K562 (cell line): ENCODE data around the gene ELMO3. TPM values are rescaled to one million over a fixed set of nuclear protein-coding genes. Genes with fewer than 3 reads are reported as not detected.

Experiments used
- BMI1 ChIP-seq: fragments of 150-350 bp; IDR thresholded peaks from 2 replicates; pipeline ENCODE4 v1.6.1; 2014; ENCODE audit warnings: low read length
- EP400 ChIP-seq: fragments of 450-650 bp; IDR thresholded peaks from 2 replicates; pipeline ENCODE4 v1.6.1; 2017; ENCODE audit warnings: antibody characterized with exemption, mild to moderate bottlenecking, moderate library complexity
- LARP7 ChIP-seq: fragments of 450-650 bp; IDR thresholded peaks from 2 replicates; pipeline ENCODE4 v1.6.1; 2016
- MTA1 ChIP-seq: fragments of 450-650 bp; IDR thresholded peaks from 2 replicates; pipeline ENCODE4 v1.6.1; 2017; ENCODE audit warnings: borderline replicate concordance
- POLR2H ChIP-seq: IDR thresholded peaks from 2 replicates; pipeline ENCODE4 v1.6.1; 2016; ENCODE audit warnings: missing genetic modification characterization, low read depth, mild to moderate bottlenecking, control low read depth, missing compliant biosample characterization, moderate library complexity
- SAP30 ChIP-seq: fragments of 200-600 bp; sonication (generic); IDR thresholded peaks from 2 replicates; pipeline ENCODE4 v1.6.1; 2012; ENCODE audit warnings: borderline replicate concordance, low read depth, mild to moderate bottlenecking, moderate library complexity, low read length, control low read depth, inconsistent platforms; ENCODE audit not compliant: insufficient read depth, poor library complexity, severe bottlenecking
- SMARCA5 ChIP-seq: fragments of 450-650 bp; IDR thresholded peaks from 2 replicates; pipeline ENCODE4 v1.6.1; 2016
- TAL1 ChIP-seq: fragments of 450-650 bp; IDR thresholded peaks from 2 replicates; pipeline ENCODE4 v1.6.1; 2016; ENCODE audit warnings: mild to moderate bottlenecking
- ZBTB1 ChIP-seq: sonication (generic); formaldehyde crosslinking; IDR thresholded peaks from 2 replicates; pipeline ENCODE4 v1.8.1; 2023; ENCODE audit warnings: missing genetic modification reagents, low read depth, mild to moderate bottlenecking, borderline replicate concordance
- ZNF12 ChIP-seq: sonication (generic); formaldehyde crosslinking; IDR thresholded peaks from 2 replicates; pipeline ENCODE4 v1.4.0; 2020; ENCODE audit warnings: mild to moderate bottlenecking, missing genetic modification reagents
- ZNF445 ChIP-seq: fragments of 250-450 bp; sonication (Bioruptor Pico); IDR thresholded peaks from 2 replicates; pipeline ENCODE4 v1.4.0; 2020; ENCODE audit warnings: low read depth, mild to moderate bottlenecking, moderate library complexity
- ZNF668 ChIP-seq: fragments of 250-450 bp; sonication (Bioruptor Pico); IDR thresholded peaks from 2 replicates; pipeline ENCODE4 v1.8.0; 2022; ENCODE audit warnings: mild to moderate bottlenecking, inconsistent platforms
- ZNF695 ChIP-seq: fragments of 450-650 bp; formaldehyde crosslinking; IDR thresholded peaks from 2 replicates; pipeline ENCODE4 v1.4.0; 2020; ENCODE audit warnings: mild to moderate bottlenecking, moderate library complexity
- ZNF699 ChIP-seq: fragments of 250-450 bp; sonication (Bioruptor Pico); IDR thresholded peaks from 2 replicates; pipeline ENCODE4 v1.8.0; 2021; ENCODE audit warnings: mild to moderate bottlenecking, moderate library complexity; ENCODE audit not compliant: insufficient replicate concordance
- polyA plus RNA-seq, 8 experiments: library from polyadenylated mRNA; depleted of rRNA in 4 of 8; stranded (reverse) in 5 of 8; unstranded in 3 of 8; fragments of >200 nt; fragmentation: Nextera tagmentation in 2 of 8; fragmentation: Illumina TruSeq in 1 of 8; extraction: Ambion mirVana in 2 of 8; extraction: Trizol in 1 of 8; gene quantifications; 2 replicates each; pipeline versions ENCODE4 v1.2.1 to v1.2.3, GENCODE V29; 2011 to 2014; ENCODE audit warnings: inconsistent platforms in 1 of 8, missing spikeins in 1 of 8
- total RNA-seq, 7 experiments: library from RNA; depleted of rRNA in 6 of 7; stranded (reverse); fragments of >200 nt in 6 of 7; fragmentation: Illumina TruSeq in 2 of 7; extraction: Trizol in 2 of 7; gene quantifications; 2 replicates each; pipeline versions ENCODE4 v1.2.1 to v1.2.3, GENCODE V29; 2011 to 2021; ENCODE audit warnings: low replicate concordance in 1 of 7
- TF ChIP-seq, protein P1 (sequence below), 2 experiments: fragments of 450-650 bp; formaldehyde crosslinking in 1 of 2; IDR thresholded peaks; 2 replicates each; pipeline versions ENCODE4 v1.4.0 to v1.6.1; 2014 to 2020; ENCODE audit warnings: mild to moderate bottlenecking in 2 of 2, borderline replicate concordance in 1 of 2, low read depth in 1 of 2
- TF ChIP-seq, protein P2 (sequence below): sonication (generic); formaldehyde crosslinking; IDR thresholded peaks from 2 replicates; pipeline ENCODE4 v1.8.0; 2022; ENCODE audit warnings: missing genetic modification reagents, mild to moderate bottlenecking, borderline replicate concordance
- TF ChIP-seq, protein P3 (sequence below): sonication (generic); formaldehyde crosslinking; IDR thresholded peaks from 2 replicates; pipeline ENCODE4 v1.5.0; 2020; ENCODE audit warnings: missing genetic modification reagents

Gene ELMO3
- total and polyA plus RNA-seq, 9 of the 15 experiments (the other 6 are each of a cell fraction or from before 2014, with no cell fraction given), result 0.04 to 5.1 (median 1.5) TPM

DNA sequence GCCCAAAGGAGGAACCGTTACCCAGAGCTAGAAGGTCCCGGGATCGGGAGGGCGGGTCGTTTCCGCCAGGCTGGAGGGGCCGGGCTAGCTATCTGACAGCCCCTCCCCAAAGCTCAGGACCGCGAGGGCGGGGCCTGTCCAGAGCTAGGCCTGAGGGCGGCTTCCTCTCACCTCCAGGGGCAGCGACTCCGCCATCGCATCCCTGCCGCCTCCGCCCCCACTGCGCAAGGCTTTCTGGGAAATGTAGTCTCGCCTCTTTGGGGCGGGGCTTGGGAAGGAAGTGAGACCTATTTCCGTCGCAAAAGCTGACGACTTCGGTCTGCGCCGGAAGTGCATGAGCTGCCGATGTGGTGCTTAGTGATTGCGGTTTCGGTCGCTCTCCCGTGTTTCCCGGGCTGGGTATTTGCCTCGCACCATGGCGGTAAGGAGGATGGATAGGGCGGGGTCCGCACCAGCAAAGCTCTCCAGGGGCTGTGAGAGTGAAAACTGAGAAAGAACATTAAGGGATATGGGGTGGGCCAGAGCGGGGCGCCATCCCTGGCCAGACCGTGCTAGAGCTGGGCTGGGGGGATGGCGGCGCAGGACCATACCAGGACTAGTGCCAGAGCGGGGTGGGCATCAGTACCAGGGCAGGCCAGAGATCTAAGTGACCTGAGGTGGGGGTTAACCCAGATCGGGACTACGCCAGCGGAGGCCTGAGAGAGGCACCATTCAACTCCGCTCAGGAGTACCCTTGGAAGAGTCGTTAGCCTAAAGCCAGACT is 28.1 kb downstream of the ELMO3 start, which contains the start of gene TMEM208 (continued):
- TF ChIP-seq, protein P1, sequence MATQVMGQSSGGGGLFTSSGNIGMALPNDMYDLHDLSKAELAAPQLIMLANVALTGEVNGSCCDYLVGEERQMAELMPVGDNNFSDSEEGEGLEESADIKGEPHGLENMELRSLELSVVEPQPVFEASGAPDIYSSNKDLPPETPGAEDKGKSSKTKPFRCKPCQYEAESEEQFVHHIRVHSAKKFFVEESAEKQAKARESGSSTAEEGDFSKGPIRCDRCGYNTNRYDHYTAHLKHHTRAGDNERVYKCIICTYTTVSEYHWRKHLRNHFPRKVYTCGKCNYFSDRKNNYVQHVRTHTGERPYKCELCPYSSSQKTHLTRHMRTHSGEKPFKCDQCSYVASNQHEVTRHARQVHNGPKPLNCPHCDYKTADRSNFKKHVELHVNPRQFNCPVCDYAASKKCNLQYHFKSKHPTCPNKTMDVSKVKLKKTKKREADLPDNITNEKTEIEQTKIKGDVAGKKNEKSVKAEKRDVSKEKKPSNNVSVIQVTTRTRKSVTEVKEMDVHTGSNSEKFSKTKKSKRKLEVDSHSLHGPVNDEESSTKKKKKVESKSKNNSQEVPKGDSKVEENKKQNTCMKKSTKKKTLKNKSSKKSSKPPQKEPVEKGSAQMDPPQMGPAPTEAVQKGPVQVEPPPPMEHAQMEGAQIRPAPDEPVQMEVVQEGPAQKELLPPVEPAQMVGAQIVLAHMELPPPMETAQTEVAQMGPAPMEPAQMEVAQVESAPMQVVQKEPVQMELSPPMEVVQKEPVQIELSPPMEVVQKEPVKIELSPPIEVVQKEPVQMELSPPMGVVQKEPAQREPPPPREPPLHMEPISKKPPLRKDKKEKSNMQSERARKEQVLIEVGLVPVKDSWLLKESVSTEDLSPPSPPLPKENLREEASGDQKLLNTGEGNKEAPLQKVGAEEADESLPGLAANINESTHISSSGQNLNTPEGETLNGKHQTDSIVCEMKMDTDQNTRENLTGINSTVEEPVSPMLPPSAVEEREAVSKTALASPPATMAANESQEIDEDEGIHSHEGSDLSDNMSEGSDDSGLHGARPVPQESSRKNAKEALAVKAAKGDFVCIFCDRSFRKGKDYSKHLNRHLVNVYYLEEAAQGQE (IDR thresholded peaks at IDR 0.05; ENCODE audit: borderline replicate concordance), result no peak; the same call in 1 of the 2 replicates
- TF ChIP-seq, protein P1 (CRISPR knock-in tag; IDR thresholded peaks at IDR 0.05; ENCODE audit: low read depth), result no peak; the same call in 1 of the 2 replicates
- TF ChIP-seq ZNF695 (CRISPR knock-in tag) (no peak), ZBTB1 (CRISPR knock-in tag) (no peak), LARP7 (no peak), SMARCA5 (no peak), ZNF445 (CRISPR knock-in tag) (no peak), MTA1 (peak; percentile 100), EP400 (peak; percentile 97), ZNF12 (no peak), ZNF668 (CRISPR knock-in tag) (no peak), POLR2H (peak; percentile 59), SAP30 (peak; percentile 87), BMI1 (no peak), TAL1 (no peak), ZNF699 (no peak)
- TF ChIP-seq, protein P2, sequence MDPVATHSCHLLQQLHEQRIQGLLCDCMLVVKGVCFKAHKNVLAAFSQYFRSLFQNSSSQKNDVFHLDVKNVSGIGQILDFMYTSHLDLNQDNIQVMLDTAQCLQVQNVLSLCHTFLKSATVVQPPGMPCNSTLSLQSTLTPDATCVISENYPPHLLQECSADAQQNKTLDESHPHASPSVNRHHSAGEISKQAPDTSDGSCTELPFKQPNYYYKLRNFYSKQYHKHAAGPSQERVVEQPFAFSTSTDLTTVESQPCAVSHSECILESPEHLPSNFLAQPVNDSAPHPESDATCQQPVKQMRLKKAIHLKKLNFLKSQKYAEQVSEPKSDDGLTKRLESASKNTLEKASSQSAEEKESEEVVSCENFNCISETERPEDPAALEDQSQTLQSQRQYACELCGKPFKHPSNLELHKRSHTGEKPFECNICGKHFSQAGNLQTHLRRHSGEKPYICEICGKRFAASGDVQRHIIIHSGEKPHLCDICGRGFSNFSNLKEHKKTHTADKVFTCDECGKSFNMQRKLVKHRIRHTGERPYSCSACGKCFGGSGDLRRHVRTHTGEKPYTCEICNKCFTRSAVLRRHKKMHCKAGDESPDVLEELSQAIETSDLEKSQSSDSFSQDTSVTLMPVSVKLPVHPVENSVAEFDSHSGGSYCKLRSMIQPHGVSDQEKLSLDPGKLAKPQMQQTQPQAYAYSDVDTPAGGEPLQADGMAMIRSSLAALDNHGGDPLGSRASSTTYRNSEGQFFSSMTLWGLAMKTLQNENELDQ (CRISPR knock-in tag), result no peak
- TF ChIP-seq, protein P3, sequence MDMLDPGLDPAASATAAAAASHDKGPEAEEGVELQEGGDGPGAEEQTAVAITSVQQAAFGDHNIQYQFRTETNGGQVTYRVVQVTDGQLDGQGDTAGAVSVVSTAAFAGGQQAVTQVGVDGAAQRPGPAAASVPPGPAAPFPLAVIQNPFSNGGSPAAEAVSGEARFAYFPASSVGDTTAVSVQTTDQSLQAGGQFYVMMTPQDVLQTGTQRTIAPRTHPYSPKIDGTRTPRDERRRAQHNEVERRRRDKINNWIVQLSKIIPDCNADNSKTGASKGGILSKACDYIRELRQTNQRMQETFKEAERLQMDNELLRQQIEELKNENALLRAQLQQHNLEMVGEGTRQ (CRISPR knock-in tag), result no peak
